ENCODE data around the gene FOXN4. TPM values are rescaled to one million over a fixed set of nuclear protein-coding genes. Genes with fewer than 3 reads are reported as not detected.
A peak's percentile ranks its signal among the peaks of the same experiment; 100 is the strongest.

The FOXN4 gene
- total RNA-seq, 1 donor from 2014 or later, result not detected

- peaks cover 0 to 36% of the 10 kb centered on the region in 2 donors for H3K36me3 ChIP-seq
- TF ChIP-seq, protein P1, sequence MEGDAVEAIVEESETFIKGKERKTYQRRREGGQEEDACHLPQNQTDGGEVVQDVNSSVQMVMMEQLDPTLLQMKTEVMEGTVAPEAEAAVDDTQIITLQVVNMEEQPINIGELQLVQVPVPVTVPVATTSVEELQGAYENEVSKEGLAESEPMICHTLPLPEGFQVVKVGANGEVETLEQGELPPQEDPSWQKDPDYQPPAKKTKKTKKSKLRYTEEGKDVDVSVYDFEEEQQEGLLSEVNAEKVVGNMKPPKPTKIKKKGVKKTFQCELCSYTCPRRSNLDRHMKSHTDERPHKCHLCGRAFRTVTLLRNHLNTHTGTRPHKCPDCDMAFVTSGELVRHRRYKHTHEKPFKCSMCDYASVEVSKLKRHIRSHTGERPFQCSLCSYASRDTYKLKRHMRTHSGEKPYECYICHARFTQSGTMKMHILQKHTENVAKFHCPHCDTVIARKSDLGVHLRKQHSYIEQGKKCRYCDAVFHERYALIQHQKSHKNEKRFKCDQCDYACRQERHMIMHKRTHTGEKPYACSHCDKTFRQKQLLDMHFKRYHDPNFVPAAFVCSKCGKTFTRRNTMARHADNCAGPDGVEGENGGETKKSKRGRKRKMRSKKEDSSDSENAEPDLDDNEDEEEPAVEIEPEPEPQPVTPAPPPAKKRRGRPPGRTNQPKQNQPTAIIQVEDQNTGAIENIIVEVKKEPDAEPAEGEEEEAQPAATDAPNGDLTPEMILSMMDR (IDR thresholded peaks at IDR 0.05), result no peak
- TF ChIP-seq POLR2AphosphoS5 (IDR thresholded peaks at IDR 0.05; ENCODE audit: insufficient read depth in 1 of 2, low read depth in 1 of 2), result no peak
- TF ChIP-seq POLR2A (IDR thresholded peaks at IDR 0.05), result no peak
- H3K4me3 ChIP-seq, result no peak overlapping the region
- H3K4me1 ChIP-seq, result no peaks in the 10 kb centered on the region
- peak overlapping the region; percentile 48 for H3K27ac ChIP-seq
- DNase-seq (ENCODE audit: extremely low spot score in 2 of 2), result no peak
- no peaks in the 10 kb centered on the region for H3K9me3 ChIP-seq
- intact Hi-C loops (cut with DNase I), result loop anchor here (5.0 kb wide), 1 partner anchor 120 kb away; no protein-coding TSS in a partner anchor
- no peaks in the 10 kb centered on the region for H3K27me3 ChIP-seq
These were observed 41.7 kb downstream of the FOXN4 start for GRCh38 chr12:109267361-109267760.

DNA sequence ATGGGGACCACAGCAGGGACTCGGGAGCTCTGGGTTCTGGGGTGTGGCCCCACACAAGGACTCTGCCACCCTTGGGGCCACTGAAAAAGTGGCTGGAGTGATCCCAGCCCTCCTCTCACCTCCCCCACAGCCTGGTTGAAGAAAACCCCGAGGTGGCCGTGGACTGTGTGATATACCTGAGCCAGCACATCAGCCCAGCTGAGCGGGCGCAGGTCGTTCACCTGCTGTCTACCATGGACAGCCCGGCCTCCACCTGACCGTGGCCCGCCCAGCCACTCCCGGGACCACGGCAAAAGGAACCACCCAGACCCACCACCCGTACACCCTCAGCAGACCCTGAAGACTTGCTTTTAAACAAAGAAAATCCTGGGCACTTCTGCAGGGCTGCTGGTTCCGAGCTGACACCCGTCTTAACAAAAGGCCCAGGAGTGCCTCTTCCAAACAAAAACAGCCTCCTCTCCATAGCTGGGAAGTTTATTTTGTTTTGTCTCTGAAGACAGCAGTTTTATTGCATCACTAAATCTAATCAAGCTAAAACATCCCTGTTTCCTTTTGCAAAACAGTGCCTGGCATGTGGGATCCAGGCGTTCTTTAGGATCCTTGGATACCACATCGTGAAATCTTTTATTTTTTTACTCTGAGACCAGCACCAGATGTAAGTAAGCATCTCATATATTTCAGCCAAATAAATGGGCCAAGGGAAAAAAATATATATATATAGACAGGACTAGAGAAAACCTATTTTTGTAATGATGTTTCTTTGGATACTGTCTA, 42.8 kb downstream of the FOXN4 start:
- intact Hi-C loops (cut with DNase I), result loop anchor here (5.0 kb wide), 1 partner anchor 121 kb away; no protein-coding TSS in a partner anchor
- DNase-seq (ENCODE audit: extremely low spot score in 2 of 2), result no peak
- H3K9me3 ChIP-seq, result no peaks in the 10 kb centered on the region
- peaks cover 0 to 43% of the 10 kb centered on the region in 2 donors for H3K36me3 ChIP-seq
- TF ChIP-seq POLR2A (IDR thresholded peaks at IDR 0.05), result no peak
- TF ChIP-seq, protein P1 (IDR thresholded peaks at IDR 0.05), result no peak
- TF ChIP-seq POLR2AphosphoS5 (IDR thresholded peaks at IDR 0.05; ENCODE audit: insufficient read depth in 1 of 2, low read depth in 1 of 2), result peak in 1 of 2 donors; percentile 39
- no peak overlapping the region for H3K4me3 ChIP-seq
- H3K4me1 ChIP-seq, result no peaks in the 10 kb centered on the region
- H3K27ac ChIP-seq, result peak overlapping the region; percentile 72
- no peaks in the 10 kb centered on the region for H3K27me3 ChIP-seq

GRCh38 chr12:109264943-109265650, 44.0 kb downstream of the FOXN4 start:
- no peak for TF ChIP-seq POLR2AphosphoS5 (IDR thresholded peaks at IDR 0.05; ENCODE audit: insufficient read depth in 1 of 2, low read depth in 1 of 2)
- TF ChIP-seq, protein P1 (IDR thresholded peaks at IDR 0.05), result no peak
- intact Hi-C loops (cut with DNase I), result loop anchor here (5.0 kb wide), 1 partner anchor 122 kb away; no protein-coding TSS in a partner anchor
- peak overlapping the region; percentile 72 for H3K27ac ChIP-seq
- no peaks in the 10 kb centered on the region for H3K4me1 ChIP-seq
- peaks cover 0 to 55% of the 10 kb centered on the region in 2 donors for H3K36me3 ChIP-seq
- no peaks in the 10 kb centered on the region for H3K9me3 ChIP-seq
- no peak for DNase-seq (ENCODE audit: extremely low spot score in 2 of 2)
- no peak overlapping the region for H3K4me3 ChIP-seq
- H3K27me3 ChIP-seq, result no peaks in the 10 kb centered on the region

GRCh38 chr12:109264095-109264942, 44.8 kb downstream of the FOXN4 start:
- H3K36me3 ChIP-seq, result peaks cover 0 to 63% of the 10 kb centered on the region in 2 donors
- DNase-seq (ENCODE audit: extremely low spot score in 2 of 2), result no peak
- no peak overlapping the region for H3K4me3 ChIP-seq
- intact Hi-C loops (cut with DNase I), result no loop called here
- no peaks in the 10 kb centered on the region for H3K4me1 ChIP-seq
- peak overlapping the region; percentile 72 for H3K27ac ChIP-seq
- H3K27me3 ChIP-seq, result no peaks in the 10 kb centered on the region
- TF ChIP-seq POLR2A (IDR thresholded peaks at IDR 0.05), result no peak
- TF ChIP-seq, protein P1 (IDR thresholded peaks at IDR 0.05), result peak; percentile 44 to 67 (median 52)
- TF ChIP-seq POLR2AphosphoS5 (IDR thresholded peaks at IDR 0.05; ENCODE audit: insufficient read depth in 1 of 2, low read depth in 1 of 2), result no peak
- H3K9me3 ChIP-seq, result no peaks in the 10 kb centered on the region

All from vagina (tissue), 2 donors.